SIG-M5 (cell line): ENCODE data around the gene ZBTB37.
"Not testable (repeated sequence)": the region's sequence is repeated elsewhere in the genome, so short reads cannot be mapped to it uniquely, and the experiment has no call there.

Experiments
- DNase-seq: peaks from one replicate; lab custom pipeline; 2025; lab: John Stamatoyannopoulos, UW

Gene ZBTB37

GRCh38 chr1:173865468-173866164 is 2.6 kb upstream of the ZBTB37 start:
- DNase-seq: no peak

- DNase-seq: no peak
Measured at GRCh38 chr1:173866413-173867115, 1.6 kb upstream of the ZBTB37 start.

- no peak for DNase-seq
Measured at GRCh38 chr1:173867141-173867752, 933 bp upstream of the ZBTB37 start.

GRCh38 chr1:173867753-173868265 is 371 bp upstream of the ZBTB37 start, which contains the start of gene GAS5:
Gene GAS5 (minus strand): TSS chr1:173867989.
- DNase-seq: peak; percentile 100

GRCh38 chr1:173869021-173869359 is 810 bp downstream of the ZBTB37 start:
- no peak for DNase-seq

GRCh38 chr1:173870252-173871075 is 2.3 kb downstream of the ZBTB37 start:
- DNase-seq: no peak

- no peak for DNase-seq
Measured at GRCh38 chr1:173871091-173871490, 2.9 kb downstream of the ZBTB37 start.

GRCh38 chr1:173871500-173871899 is 3.3 kb downstream of the ZBTB37 start:
- DNase-seq: no peak

GRCh38 chr1:173876732-173877131 is 8.6 kb downstream of the ZBTB37 start:
- DNase-seq: no peak

GRCh38 chr1:173878251-173878650 is 10.1 kb downstream of the ZBTB37 start:
- no peak for DNase-seq

GRCh38 chr1:173881117-173881516 is 12.9 kb downstream of the ZBTB37 start:
- DNase-seq: not testable (repeated sequence)

- no peak for DNase-seq
Measured at GRCh38 chr1:173884701-173885100, 16.5 kb downstream of the ZBTB37 start.

- DNase-seq: no peak
Measured at GRCh38 chr1:173886746-173887611, 18.8 kb downstream of the ZBTB37 start.

GRCh38 chr1:173887627-173888026 is 19.4 kb downstream of the ZBTB37 start:
- no peak for DNase-seq

GRCh38 chr1:173888749-173889148 is 20.6 kb downstream of the ZBTB37 start:
- DNase-seq: no peak

- no peak for DNase-seq
Measured at GRCh38 chr1:173889885-173890284, 21.7 kb downstream of the ZBTB37 start.

- DNase-seq: no peak
Measured at GRCh38 chr1:173893611-173894010, 25.4 kb downstream of the ZBTB37 start.

- no peak for DNase-seq
Measured at GRCh38 chr1:173894189-173894588, 26.0 kb downstream of the ZBTB37 start.

- DNase-seq: no peak
Measured at GRCh38 chr1:173900427-173900826, 32.2 kb downstream of the ZBTB37 start.

- no peak for DNase-seq
Measured at GRCh38 chr1:173900992-173901391, 32.8 kb downstream of the ZBTB37 start.
